Calu3 (cell line): ENCODE measurements around the gene CCDC171. TPM values are rescaled to one million over a fixed set of nuclear protein-coding genes. Genes with fewer than 3 reads are reported as not detected.

Experiments
- BruUV-seq: library from RNA; stranded (reverse); fragments of 400-500 nt; replicated peaks from 2 replicates; lab custom pipeline; 2021; lab: Mats Ljungman, UMichigan
- CTCF ChIA-PET: fragments of 300-600 bp; sonication (Branson Sonifier 250); formaldehyde crosslinking; loops from one replicate; lab custom pipeline; 2022; ENCODE audit warnings: antibody characterized with exemption; lab: Charles Lee
- DNase-seq: peaks from one replicate; pipeline ENCODE4 v3.0.0; 2022
- H3K27ac Mint-ChIP-seq: one replicate; pipeline ENCODE4 v1.8.0; 2022; ENCODE audit warnings: mixed read lengths; ENCODE audit not compliant: unreplicated experiment
- H3K27me3 Mint-ChIP-seq: one replicate; pipeline ENCODE4 v1.8.0; 2022; ENCODE audit warnings: mixed read lengths; ENCODE audit not compliant: unreplicated experiment
- H3K36me3 Mint-ChIP-seq: one replicate; pipeline ENCODE4 v1.8.0; 2022; ENCODE audit warnings: mild to moderate bottlenecking, moderate library complexity, mixed read lengths; ENCODE audit not compliant: insufficient read depth, unreplicated experiment
- H3K4me1 Mint-ChIP-seq: one replicate; pipeline ENCODE4 v1.8.0; 2022; ENCODE audit warnings: mild to moderate bottlenecking, low read depth, mixed read lengths; ENCODE audit not compliant: unreplicated experiment
- H3K4me3 Mint-ChIP-seq: one replicate; pipeline ENCODE4 v1.8.0; 2022; ENCODE audit warnings: mild to moderate bottlenecking, low read depth, moderate library complexity, mixed read lengths; ENCODE audit not compliant: unreplicated experiment
- H3K9me3 Mint-ChIP-seq: one replicate; pipeline ENCODE4 v1.8.0; 2022; ENCODE audit warnings: low read depth, mixed read lengths; ENCODE audit not compliant: unreplicated experiment
- intact Hi-C: fragments of 100-400 bp; cut with micrococcal nuclease; formaldehyde crosslinking; loops from one replicate; pipeline ENCODE4 v1.10.0; 2022; ENCODE audit not compliant: unreplicated experiment
- total RNA-seq: library from RNA; stranded (reverse); gene quantifications from 2 replicates; pipeline ENCODE4 v1.2.3, GENCODE V29; 2022
- TF ChIP-seq, protein P1 (sequence below): fragments of 200-600 bp; IDR thresholded peaks from one replicate; pipeline ENCODE4 v1.8.0; 2022; ENCODE audit warnings: antibody characterized with exemption; ENCODE audit not compliant: unreplicated experiment

CCDC171 gene
- total RNA-seq, 1 experiment from 2014 or later = 2.1 TPM

DNA sequence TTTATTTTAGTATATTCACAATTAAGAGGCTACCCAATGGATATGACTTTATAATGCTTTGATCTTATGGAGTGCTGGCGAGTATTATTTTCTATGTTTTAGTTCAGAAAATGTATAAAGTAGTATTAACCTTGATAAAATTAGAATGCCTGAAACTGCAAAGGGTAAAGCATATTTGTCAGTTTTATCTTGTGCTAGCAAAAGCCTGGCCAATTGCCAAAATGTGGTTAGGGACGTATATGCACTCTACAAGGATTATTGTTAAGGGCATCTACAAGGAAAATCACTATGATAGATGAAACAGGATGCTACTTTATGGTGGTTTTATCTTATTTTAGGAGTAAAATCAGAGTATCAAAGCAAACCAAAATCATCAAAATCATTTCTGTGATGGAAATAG lies 281.7 kb downstream of the CCDC171 start:
- DNase-seq = no peak
- intact Hi-C loops = no loop called here
- Mint-ChIP-seq H3K9me3 (no peaks in the 10 kb centered on the region), H3K4me1 (no peaks in the 10 kb centered on the region), H3K4me3 (no peak overlapping the region), H3K27ac (no peak overlapping the region), H3K36me3 (no peaks in the 10 kb centered on the region), H3K27me3 (no peaks in the 10 kb centered on the region)
- TF ChIP-seq, protein P1, sequence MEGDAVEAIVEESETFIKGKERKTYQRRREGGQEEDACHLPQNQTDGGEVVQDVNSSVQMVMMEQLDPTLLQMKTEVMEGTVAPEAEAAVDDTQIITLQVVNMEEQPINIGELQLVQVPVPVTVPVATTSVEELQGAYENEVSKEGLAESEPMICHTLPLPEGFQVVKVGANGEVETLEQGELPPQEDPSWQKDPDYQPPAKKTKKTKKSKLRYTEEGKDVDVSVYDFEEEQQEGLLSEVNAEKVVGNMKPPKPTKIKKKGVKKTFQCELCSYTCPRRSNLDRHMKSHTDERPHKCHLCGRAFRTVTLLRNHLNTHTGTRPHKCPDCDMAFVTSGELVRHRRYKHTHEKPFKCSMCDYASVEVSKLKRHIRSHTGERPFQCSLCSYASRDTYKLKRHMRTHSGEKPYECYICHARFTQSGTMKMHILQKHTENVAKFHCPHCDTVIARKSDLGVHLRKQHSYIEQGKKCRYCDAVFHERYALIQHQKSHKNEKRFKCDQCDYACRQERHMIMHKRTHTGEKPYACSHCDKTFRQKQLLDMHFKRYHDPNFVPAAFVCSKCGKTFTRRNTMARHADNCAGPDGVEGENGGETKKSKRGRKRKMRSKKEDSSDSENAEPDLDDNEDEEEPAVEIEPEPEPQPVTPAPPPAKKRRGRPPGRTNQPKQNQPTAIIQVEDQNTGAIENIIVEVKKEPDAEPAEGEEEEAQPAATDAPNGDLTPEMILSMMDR = no peak
- no TSS peak for BruUV-seq
- CTCF ChIA-PET = no interaction called here

DNA sequence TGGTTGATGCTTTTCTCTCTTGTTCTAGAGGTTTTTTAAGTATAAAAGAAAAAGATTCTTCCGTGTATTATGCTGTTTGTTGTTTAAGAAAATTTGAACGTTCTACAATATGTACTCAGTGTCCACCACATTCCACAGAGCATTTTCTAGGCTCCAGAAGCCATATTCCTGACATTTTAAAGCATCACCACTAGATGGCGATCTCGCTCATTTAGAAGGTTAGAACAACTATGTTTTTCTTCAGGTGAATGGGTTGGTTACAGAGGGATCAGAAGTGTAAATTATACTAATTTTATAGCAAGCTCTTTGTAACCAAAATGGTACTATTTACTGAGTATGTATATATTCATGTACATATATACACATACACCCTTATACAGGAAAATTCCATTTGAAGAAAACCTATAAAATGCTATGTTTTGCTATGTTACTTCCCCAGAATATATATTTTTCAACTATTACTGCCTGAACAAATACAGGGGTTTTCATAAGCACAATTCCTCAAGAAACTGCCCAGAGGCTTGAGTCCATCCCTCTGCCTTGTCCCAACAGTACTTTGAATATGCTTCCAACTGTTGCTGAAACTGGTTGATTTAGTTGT lies 284.3 kb downstream of the CCDC171 start:
- DNase-seq = peak; percentile 45
- no TSS peak for BruUV-seq
- intact Hi-C loops = no loop called here
- no peaks in the 10 kb centered on the region for H3K9me3 Mint-ChIP-seq
- no peak overlapping the region for H3K4me3 Mint-ChIP-seq
- no peak overlapping the region for H3K27ac Mint-ChIP-seq
- H3K4me1 Mint-ChIP-seq = no peaks in the 10 kb centered on the region
- no peaks in the 10 kb centered on the region for H3K27me3 Mint-ChIP-seq
- TF ChIP-seq, protein P1 = peak; percentile 24
- no peaks in the 10 kb centered on the region for H3K36me3 Mint-ChIP-seq
- CTCF ChIA-PET = interaction anchor here (0.6 kb wide), 1 partner anchor 26 kb away, joined by 3 read pairs; no protein-coding TSS in a partner anchor

DNA sequence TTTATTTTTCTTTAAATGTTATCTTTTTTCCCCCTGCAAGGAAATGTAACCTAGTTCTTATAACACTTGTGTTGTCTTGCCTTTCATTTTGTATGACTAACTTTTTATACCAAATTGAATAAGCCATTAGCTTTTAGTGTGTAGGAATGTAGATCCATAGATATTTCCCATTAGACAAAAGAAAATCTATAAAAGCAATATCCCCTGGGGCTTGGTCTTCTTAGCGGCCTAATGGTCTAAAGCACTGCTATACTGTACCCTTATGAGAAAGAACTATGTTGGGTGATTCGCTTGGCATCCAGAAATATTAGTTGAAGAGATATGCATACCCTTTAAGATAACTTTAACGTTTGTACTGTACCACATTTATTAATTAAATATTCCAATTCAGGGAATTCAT lies 289.2 kb downstream of the CCDC171 start:
- Mint-ChIP-seq H3K4me1 (no peaks in the 10 kb centered on the region), H3K9me3 (no peaks in the 10 kb centered on the region), H3K36me3 (no peaks in the 10 kb centered on the region), H3K4me3 (no peak overlapping the region), H3K27ac (no peak overlapping the region), H3K27me3 (no peaks in the 10 kb centered on the region)
- DNase-seq = no peak
- intact Hi-C loops = no loop called here
- TF ChIP-seq, protein P1 = no peak
- BruUV-seq = no TSS peak
- CTCF ChIA-PET = no interaction called here

DNA sequence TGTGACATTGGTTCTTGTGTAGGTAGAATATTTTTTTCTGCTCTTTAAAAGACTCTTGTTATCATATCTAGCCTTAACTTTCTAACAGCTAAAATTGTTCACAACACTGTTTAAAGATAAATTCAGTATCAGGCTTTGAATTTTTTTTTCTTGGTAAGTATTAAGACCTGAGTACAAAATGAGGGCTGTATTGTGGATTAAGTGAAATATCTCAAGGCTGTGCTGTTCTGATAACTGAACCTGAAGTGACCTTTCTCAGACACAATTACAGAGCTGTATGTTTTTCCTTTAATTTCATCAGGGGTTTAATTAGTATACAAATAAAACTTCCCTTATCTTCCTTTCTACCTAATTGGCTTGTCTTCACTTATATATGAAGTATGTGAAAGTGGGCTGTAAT lies 290.5 kb downstream of the CCDC171 start:
- no peak for DNase-seq
- H3K4me3 Mint-ChIP-seq = no peak overlapping the region
- TF ChIP-seq, protein P1 = no peak
- BruUV-seq = no TSS peak
- intact Hi-C loops = no loop called here
- H3K4me1 Mint-ChIP-seq = no peaks in the 10 kb centered on the region
- no peaks in the 10 kb centered on the region for H3K36me3 Mint-ChIP-seq
- no peaks in the 10 kb centered on the region for H3K27me3 Mint-ChIP-seq
- CTCF ChIA-PET = no interaction called here
- H3K9me3 Mint-ChIP-seq = no peaks in the 10 kb centered on the region
- no peak overlapping the region for H3K27ac Mint-ChIP-seq
